ENCODE data around the gene MMP1.
A peak's percentile ranks its signal among the peaks of the same experiment; 100 is the strongest.

The MMP1 gene

GRCh38 chr11:102809971-102810370 lies 12.0 kb upstream of the MMP1 start:
- no peak for DNase-seq (ENCODE audit: low read depth, low spot score)

GRCh38 chr11:102807921-102808320 lies 10.0 kb upstream of the MMP1 start:
- no peak for DNase-seq (ENCODE audit: low read depth, low spot score)
- no peak overlapping the region for H3K27ac ChIP-seq

More at GRCh38 chr11:102809971-102810370, 12.0 kb upstream of the MMP1 start:
- H3K27ac ChIP-seq: no peak overlapping the region

- no peak overlapping the region for H3K27ac ChIP-seq
- no peak for DNase-seq (ENCODE audit: low read depth, low spot score)
These were observed 8.3 kb upstream of the MMP1 start for GRCh38 chr11:102806296-102806695.

- peak overlapping the region; percentile 22 for H3K27ac ChIP-seq
- DNase-seq (ENCODE audit: low read depth, low spot score): no peak
These were observed 4.4 kb upstream of the MMP1 start for GRCh38 chr11:102802341-102802740.

- no peak for DNase-seq (ENCODE audit: low read depth, low spot score)
- H3K27ac ChIP-seq: no peak overlapping the region
These were observed 2.8 kb upstream of the MMP1 start for GRCh38 chr11:102800767-102801166.

GRCh38 chr11:102799681-102800340 lies 1.9 kb upstream of the MMP1 start:
- DNase-seq (ENCODE audit: low read depth, low spot score): no peak
- H3K27ac ChIP-seq: no peak overlapping the region

- no peak overlapping the region for H3K27ac ChIP-seq
- DNase-seq (ENCODE audit: low read depth, low spot score): no peak
These were observed 3.6 kb downstream of the MMP1 start for GRCh38 chr11:102794382-102794781.

GRCh38 chr11:102793677-102794290 lies 4.2 kb downstream of the MMP1 start:
- no peak overlapping the region for H3K27ac ChIP-seq
- no peak for DNase-seq (ENCODE audit: low read depth, low spot score)

- H3K27ac ChIP-seq: no peak overlapping the region
- no peak for DNase-seq (ENCODE audit: low read depth, low spot score)
These were observed 5.4 kb downstream of the MMP1 start for GRCh38 chr11:102792604-102793003.

- H3K27ac ChIP-seq: peak overlapping the region; percentile 28
- no peak for DNase-seq (ENCODE audit: low read depth, low spot score)
These were observed 6.5 kb downstream of the MMP1 start for GRCh38 chr11:102791271-102792036.

GRCh38 chr11:102788334-102788995 lies 9.5 kb downstream of the MMP1 start:
- H3K27ac ChIP-seq: no peak overlapping the region
- no peak for DNase-seq (ENCODE audit: low read depth, low spot score)

- H3K27ac ChIP-seq: peak overlapping the region; percentile 85
- no peak for DNase-seq (ENCODE audit: low read depth, low spot score)
These were observed 13.6 kb downstream of the MMP1 start for GRCh38 chr11:102784380-102784779.

- H3K27ac ChIP-seq: peak overlapping the region; percentile 85
- peak; percentile 94 for DNase-seq (ENCODE audit: low read depth, low spot score)
These were observed 14.2 kb downstream of the MMP1 start for GRCh38 chr11:102783720-102784119.

- DNase-seq (ENCODE audit: low read depth, low spot score): no peak
- peak overlapping the region; percentile 85 for H3K27ac ChIP-seq
These were observed 14.9 kb downstream of the MMP1 start for GRCh38 chr11:102783016-102783415.

- no peak overlapping the region for H3K27ac ChIP-seq
- DNase-seq (ENCODE audit: low read depth, low spot score): no peak
These were observed 16.3 kb downstream of the MMP1 start for GRCh38 chr11:102781676-102782075.

GRCh38 chr11:102780491-102780918 lies 17.5 kb downstream of the MMP1 start, which contains the start of gene MMP10:
Gene MMP10, minus strand, starts transcription at chr11:102780628. Its CDS starts 37 bp downstream, at chr11:102780591.
- DNase-seq (ENCODE audit: low read depth, low spot score): peak; percentile 66

GRCh38 chr11:102776454-102776853 lies 21.5 kb downstream of the MMP1 start:
- H3K27ac ChIP-seq: peak overlapping the region; percentile 36
- no peak for DNase-seq (ENCODE audit: low read depth, low spot score)

More at GRCh38 chr11:102780491-102780918, 17.5 kb downstream of the MMP1 start, which contains the start of gene MMP10:
- H3K27ac ChIP-seq: peak within 1 kb of the TSS; percentile 58

- DNase-seq (ENCODE audit: low read depth, low spot score): no peak
- H3K27ac ChIP-seq: no peak overlapping the region
These were observed 24.6 kb downstream of the MMP1 start for GRCh38 chr11:102773386-102773785.

GRCh38 chr11:102771351-102771750 lies 26.6 kb downstream of the MMP1 start:
- no peak for DNase-seq (ENCODE audit: low read depth, low spot score)
- no peak overlapping the region for H3K27ac ChIP-seq

- DNase-seq (ENCODE audit: low read depth, low spot score): no peak
- H3K27ac ChIP-seq: peak overlapping the region; percentile 11
These were observed 27.8 kb downstream of the MMP1 start for GRCh38 chr11:102770191-102770590.
